Right hindlimb (tissue), 1 donor: ENCODE results near the gene RNU5D-1.

Experiments used
- DNase-seq: peaks from one replicate; pipeline ENCODE4 v3.0.0-alpha.2; 2018

RNU5D-1 gene

DNA sequence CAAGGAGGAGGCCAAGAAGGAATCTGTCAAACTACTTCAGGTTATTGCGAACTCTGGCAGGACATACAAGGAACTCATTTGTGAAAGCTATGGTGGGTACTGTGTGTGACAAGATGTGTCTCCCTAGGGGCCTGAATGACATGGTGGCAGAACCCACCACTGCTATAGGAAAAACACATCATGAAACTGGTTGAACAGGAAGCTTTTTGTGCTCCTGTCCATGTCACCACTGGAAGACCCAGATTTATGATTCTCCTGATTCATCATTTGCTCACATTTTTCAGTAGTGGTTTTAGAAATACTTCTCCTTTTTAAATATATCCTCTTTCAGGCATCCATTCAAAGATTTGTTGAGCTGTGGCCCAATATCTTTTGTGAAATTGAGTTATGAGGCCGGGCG lies 32.8 kb downstream of the RNU5D-1 start:
- no peak for DNase-seq

DNA sequence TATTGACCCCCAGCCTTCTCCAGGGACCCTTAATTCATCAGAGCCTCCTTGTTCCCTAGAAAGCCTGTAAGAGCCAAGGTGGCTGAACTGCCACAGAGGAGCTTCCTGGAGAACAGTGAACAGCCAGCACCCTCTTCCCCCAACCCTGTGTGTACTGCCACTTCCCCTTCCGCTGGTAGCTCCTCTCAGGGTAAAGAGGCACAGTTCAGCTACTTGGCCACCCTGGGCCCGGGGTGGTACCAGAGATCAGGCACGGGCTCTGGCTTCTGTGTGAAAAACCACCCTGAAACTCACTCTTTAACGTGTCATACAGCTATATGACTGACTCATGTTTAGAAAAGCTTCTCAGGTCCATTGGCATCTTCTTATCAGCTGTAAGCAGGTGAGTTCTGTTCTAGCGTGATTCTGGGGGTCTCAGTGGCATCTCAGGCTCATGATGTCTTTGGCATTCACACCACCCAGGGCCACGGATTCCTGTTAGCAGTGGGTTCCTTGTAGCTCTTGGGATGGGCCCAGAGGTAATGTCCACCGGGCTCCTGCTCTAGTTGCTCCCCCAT lies 34.1 kb downstream of the RNU5D-1 start:
- DNase-seq = no peak

DNA sequence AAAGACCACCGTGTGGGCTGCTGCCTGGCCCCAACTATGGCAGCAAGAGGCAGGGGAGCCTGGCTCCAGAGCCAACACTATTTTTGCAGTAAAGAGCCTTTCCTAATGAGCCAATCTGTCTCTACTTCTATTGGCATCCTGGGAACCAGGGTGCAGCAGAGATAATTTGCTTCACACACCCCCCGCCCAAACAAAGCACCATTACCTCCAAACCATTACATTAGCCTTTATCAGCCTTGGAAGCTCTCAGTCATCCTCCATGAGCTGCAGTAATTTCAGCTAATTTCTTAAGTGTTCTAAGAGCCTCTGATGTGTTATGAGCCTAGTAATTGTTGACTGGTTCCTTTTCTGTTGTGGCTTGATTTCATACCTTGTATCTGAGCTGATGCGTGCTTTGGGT lies 34.9 kb downstream of the RNU5D-1 start:
- no peak for DNase-seq

GRCh38 chr1:44695671-44696070 lies 35.3 kb downstream of the RNU5D-1 start:
- DNase-seq = no peak

DNA sequence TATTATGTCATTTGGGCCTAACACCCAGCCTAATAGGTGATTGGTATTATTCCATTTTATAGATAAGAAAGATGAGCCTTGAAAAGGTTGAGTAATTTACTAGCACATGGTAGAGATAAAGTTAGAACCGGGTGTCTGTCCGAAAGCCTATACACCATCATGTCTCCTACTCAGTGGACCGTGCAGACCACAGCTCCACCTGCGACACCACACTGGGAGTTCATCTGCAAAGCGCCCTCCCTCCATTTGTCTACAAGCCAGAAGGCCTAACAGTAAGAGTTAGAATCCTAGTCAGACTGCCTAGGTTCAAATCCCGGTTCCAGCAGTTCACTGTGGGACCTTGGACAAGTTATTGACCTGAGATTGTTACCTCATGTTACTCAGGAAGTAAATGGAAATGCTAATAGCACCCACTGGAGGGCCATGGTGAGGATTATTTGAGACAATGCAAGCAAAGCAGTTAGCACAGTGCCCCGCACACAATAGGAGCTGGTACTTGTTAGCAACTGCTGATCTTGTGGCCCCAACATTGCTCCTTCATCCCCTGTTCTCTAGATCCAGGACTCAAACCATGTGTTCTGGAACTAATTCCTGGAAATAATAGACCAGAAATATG lies 36.0 kb downstream of the RNU5D-1 start:
- DNase-seq = no peak

DNA sequence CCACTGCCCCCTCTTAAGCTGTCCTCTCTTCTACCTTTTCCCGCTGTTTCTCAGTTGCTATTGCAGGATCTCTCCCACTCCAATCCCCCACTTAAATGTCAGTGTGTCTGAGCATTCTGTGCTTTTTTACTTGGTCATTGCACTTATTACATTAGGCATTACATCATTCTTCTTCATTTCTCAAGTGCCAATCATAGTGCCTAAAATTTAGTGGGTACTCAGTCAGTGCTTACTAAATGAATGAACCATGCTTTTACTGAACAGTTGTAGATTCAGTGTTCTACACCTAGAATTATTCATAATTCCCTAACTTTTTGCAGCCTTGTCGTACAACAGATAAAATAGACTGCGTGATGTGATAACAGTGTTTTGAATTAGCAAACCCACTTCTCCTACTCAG lies 37.1 kb downstream of the RNU5D-1 start:
- no peak for DNase-seq

- no peak for DNase-seq
Measured at GRCh38 chr1:44693159-44693558, 37.8 kb downstream of the RNU5D-1 start.

DNA sequence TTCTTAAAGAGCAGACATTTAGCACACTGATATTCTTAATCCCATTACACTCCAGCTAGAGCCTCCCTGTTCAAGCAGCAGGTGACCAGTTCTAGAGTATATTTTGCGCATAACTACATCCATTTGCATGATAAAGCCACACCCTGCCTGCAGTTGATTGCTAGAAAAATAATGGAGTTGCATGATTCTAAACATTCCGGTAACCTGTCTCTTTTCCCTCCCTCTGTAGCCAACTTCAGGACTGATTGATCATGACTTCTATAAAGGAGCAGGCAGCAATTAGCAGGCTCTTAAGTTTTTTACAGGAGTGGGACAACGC lies 41.6 kb downstream of the RNU5D-1 start:
- no peak for DNase-seq

GRCh38 chr1:44688760-44689446 lies 42.1 kb downstream of the RNU5D-1 start:
- DNase-seq = no peak

- DNase-seq = no peak
Measured at GRCh38 chr1:44685881-44686280, 45.1 kb downstream of the RNU5D-1 start.

DNA sequence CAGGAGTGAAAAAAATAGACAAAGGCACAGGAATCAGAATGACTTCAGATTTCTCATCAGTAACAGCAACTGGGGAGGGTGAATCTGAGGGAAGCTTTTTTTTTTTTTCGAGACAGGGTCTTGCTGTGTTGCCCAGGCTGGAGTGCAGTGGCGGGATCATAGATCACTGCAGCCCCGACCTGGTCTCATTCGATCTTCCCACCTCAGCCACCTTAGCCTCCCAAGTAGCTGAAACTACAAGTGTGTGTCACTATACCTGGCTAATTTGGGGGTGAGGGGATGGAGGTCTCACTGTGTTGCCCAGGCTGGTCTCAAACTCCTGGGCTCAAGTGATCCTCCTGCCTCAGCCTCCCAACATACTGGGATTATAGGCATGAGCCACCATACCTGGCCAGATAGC lies 45.8 kb downstream of the RNU5D-1 start:
- DNase-seq = no peak

GRCh38 chr1:44684525-44684924 lies 46.4 kb downstream of the RNU5D-1 start:
- DNase-seq = no peak

DNA sequence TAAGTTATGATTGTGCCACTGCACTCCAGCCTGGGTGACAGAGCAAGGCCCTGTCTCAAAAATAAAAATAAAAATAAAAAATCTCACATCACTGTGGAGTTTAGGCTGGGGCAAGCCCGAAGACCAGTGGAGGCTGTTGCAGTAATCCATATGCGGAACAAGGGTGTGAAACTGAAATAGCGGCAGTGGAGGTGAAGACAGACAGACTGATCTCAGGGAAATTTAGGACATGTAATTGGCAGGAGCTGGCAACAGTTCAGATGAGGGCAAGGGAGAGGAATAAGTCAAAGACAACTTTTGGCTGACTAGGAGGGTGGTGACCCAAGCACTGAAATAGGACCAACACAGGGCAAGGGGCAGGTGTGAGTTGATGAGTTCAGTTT lies 48.1 kb downstream of the RNU5D-1 start:
- DNase-seq = no peak

DNA sequence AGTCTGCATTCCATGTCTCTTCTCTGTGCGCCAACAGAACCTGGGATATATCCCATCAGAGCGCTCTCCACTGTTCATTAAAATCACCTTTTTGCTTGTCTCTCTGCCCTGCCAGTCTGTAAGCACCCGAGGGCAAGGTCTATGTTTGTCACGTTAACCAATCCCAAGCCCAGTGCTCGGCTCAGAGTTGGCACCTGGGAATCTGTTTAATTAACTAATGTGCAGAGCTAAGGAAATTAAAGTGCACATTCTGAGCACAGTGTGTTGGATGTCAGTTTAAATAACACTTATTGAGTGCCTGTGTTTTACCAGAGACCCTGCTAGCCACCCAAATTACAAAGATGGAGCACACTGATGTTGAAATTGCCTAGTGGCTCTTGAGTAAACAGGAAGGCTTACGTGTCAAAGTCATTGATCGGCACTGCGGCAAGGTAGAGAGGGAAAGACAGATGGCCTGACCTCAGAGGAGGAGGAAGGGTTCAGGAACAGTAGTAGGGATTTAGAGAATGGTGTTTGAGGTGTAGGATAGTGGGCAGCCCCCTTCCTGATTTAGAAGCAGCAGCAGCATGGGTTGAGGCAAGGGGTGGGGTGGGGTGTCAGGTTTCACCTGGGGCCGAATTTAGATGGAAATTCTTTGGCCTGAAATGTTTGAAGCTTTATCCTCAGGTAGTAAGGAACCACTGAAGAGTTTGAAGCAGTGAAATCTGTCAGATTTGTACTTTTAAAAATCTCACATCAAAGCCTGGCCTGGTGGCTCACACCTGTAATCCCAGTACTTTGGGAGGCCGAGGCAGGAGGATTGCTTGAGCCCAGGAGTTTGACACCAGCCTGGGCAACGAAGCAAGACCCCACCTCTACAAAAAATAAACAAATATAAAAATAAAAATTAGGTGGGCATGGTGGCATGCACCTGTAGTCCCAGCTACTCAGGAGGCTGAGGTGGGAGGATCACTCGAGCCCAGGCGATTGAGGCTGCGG lies 48.8 kb downstream of the RNU5D-1 start:
- no peak for DNase-seq
